Measurements from ENCODE around the gene PFKL.

DNA sequence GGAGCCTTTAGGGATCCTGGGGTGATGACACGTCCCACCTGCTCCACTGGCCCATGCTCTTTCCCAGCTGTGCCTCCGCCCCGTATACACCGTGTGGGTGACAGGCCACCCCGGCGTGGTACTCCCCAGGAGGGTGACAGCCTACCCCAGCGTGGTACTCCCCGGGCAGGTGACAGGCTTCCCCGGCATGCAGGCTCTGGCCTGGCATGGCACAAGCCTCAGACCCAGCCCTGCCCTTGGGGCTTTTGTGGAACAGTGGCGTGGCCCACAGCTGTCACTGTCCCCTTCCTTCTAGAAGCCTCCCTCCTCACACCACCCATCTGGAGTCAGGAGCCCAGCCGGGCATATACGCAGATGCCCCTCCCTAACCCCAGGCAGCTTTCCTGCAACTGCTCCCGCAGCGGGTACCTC lies 4.7 kb upstream of the PFKL start:
- TF ChIP-seq, protein P1, sequence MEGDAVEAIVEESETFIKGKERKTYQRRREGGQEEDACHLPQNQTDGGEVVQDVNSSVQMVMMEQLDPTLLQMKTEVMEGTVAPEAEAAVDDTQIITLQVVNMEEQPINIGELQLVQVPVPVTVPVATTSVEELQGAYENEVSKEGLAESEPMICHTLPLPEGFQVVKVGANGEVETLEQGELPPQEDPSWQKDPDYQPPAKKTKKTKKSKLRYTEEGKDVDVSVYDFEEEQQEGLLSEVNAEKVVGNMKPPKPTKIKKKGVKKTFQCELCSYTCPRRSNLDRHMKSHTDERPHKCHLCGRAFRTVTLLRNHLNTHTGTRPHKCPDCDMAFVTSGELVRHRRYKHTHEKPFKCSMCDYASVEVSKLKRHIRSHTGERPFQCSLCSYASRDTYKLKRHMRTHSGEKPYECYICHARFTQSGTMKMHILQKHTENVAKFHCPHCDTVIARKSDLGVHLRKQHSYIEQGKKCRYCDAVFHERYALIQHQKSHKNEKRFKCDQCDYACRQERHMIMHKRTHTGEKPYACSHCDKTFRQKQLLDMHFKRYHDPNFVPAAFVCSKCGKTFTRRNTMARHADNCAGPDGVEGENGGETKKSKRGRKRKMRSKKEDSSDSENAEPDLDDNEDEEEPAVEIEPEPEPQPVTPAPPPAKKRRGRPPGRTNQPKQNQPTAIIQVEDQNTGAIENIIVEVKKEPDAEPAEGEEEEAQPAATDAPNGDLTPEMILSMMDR (IDR thresholded peaks at IDR 0.05) = no peak
- no peak for TF ChIP-seq POLR2A (IDR thresholded peaks at IDR 0.05)

Data from thyroid gland (tissue), 4 donors.